ENCODE results near the gene ABR.

DNA sequence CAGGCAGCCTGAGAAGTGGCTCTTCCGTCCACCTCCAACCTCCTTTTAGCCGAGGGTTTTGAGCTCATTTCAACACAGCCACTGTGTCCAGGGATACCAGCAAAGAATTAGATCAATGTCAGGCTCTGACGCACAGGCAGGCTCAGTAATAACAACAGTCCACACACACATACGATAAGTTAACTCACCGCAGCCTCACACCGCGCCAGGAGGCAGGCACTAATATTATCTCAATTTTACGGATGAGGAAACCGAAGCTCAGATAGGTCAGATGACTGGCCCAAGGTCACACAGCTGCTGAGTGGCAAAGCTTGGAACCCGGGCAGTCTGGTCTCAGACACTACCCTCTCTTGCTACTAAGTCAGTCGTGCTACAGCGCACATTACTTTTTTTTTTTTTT lies 22.9 kb downstream of the ABR start:
- TF ChIP-seq, protein P1, sequence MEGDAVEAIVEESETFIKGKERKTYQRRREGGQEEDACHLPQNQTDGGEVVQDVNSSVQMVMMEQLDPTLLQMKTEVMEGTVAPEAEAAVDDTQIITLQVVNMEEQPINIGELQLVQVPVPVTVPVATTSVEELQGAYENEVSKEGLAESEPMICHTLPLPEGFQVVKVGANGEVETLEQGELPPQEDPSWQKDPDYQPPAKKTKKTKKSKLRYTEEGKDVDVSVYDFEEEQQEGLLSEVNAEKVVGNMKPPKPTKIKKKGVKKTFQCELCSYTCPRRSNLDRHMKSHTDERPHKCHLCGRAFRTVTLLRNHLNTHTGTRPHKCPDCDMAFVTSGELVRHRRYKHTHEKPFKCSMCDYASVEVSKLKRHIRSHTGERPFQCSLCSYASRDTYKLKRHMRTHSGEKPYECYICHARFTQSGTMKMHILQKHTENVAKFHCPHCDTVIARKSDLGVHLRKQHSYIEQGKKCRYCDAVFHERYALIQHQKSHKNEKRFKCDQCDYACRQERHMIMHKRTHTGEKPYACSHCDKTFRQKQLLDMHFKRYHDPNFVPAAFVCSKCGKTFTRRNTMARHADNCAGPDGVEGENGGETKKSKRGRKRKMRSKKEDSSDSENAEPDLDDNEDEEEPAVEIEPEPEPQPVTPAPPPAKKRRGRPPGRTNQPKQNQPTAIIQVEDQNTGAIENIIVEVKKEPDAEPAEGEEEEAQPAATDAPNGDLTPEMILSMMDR (IDR thresholded peaks at IDR 0.05; ENCODE audit: insufficient read depth, low read length): no peak
- TF ChIP-seq POLR2AphosphoS5 (IDR thresholded peaks at IDR 0.05; ENCODE audit: low read depth) (no peak), GABPA (IDR thresholded peaks at IDR 0.05; ENCODE audit: low read depth) (no peak)
- TF ChIP-seq, protein P2, sequence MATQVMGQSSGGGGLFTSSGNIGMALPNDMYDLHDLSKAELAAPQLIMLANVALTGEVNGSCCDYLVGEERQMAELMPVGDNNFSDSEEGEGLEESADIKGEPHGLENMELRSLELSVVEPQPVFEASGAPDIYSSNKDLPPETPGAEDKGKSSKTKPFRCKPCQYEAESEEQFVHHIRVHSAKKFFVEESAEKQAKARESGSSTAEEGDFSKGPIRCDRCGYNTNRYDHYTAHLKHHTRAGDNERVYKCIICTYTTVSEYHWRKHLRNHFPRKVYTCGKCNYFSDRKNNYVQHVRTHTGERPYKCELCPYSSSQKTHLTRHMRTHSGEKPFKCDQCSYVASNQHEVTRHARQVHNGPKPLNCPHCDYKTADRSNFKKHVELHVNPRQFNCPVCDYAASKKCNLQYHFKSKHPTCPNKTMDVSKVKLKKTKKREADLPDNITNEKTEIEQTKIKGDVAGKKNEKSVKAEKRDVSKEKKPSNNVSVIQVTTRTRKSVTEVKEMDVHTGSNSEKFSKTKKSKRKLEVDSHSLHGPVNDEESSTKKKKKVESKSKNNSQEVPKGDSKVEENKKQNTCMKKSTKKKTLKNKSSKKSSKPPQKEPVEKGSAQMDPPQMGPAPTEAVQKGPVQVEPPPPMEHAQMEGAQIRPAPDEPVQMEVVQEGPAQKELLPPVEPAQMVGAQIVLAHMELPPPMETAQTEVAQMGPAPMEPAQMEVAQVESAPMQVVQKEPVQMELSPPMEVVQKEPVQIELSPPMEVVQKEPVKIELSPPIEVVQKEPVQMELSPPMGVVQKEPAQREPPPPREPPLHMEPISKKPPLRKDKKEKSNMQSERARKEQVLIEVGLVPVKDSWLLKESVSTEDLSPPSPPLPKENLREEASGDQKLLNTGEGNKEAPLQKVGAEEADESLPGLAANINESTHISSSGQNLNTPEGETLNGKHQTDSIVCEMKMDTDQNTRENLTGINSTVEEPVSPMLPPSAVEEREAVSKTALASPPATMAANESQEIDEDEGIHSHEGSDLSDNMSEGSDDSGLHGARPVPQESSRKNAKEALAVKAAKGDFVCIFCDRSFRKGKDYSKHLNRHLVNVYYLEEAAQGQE (IDR thresholded peaks at IDR 0.05; ENCODE audit: insufficient replicate concordance, low read depth): no peak

Data from HL-60 (cell line).